HEK293 (cell line): ENCODE data around the gene CPA5.

Experiments
- CTCF ChIA-PET: fragments of 350-600 bp; formaldehyde crosslinking; extraction: SDS; loops from one replicate; lab custom pipeline; 2021; ENCODE audit warnings: antibody characterized with exemption; lab: Yijun Ruan, JAX
- POLR2A ChIA-PET: fragments of 300-600 bp; formaldehyde crosslinking; extraction: SDS; loops from one replicate; lab custom pipeline; 2020; ENCODE audit warnings: antibody characterized with exemption, inconsistent platforms; lab: Yijun Ruan, JAX
- H3K27ac ChIP-seq: fragments of 200-500 bp; sonication (Bioruptor generic); 2 replicates; pipeline ENCODE4 v1.5.1; 2014; ENCODE audit warnings: low read depth, low read length, control low read depth, inconsistent platforms; ENCODE audit errors: extremely low read depth
- H3K36me3 ChIP-seq, 2 experiments: fragments of 200-500 bp in 1 of 2; sonication (Bioruptor generic) in 1 of 2; 1 replicate in 1 of 2; 2 replicates in 1 of 2; pipeline ENCODE4 v1.5.1; 2014 to 2017; ENCODE audit warnings: inconsistent platforms in 2 of 2, low read length in 2 of 2; ENCODE audit not compliant: control insufficient read depth in 2 of 2, insufficient read depth in 1 of 2
- H3K4me1 ChIP-seq: fragments of 200-500 bp; sonication (Bioruptor generic); 2 replicates; pipeline ENCODE4 v1.5.1; 2014; ENCODE audit warnings: mild to moderate bottlenecking, low read length, inconsistent platforms; ENCODE audit not compliant: control insufficient read depth, insufficient read depth
- H3K4me3 ChIP-seq: 2 replicates; pipeline ENCODE4 v1.5.1; 2011; ENCODE audit warnings: low read depth, mild to moderate bottlenecking, control low read depth, low read length, moderate library complexity
- H3K9me3 ChIP-seq: fragments of 200-500 bp; sonication (Bioruptor generic); 2 replicates; pipeline ENCODE4 v1.5.1; 2014; ENCODE audit warnings: low read depth, low read length, inconsistent platforms; ENCODE audit not compliant: control insufficient read depth, insufficient read depth
- GLIS2 ChIP-seq: fragments of 450-650 bp; formaldehyde crosslinking; IDR thresholded peaks from 2 replicates; pipeline ENCODE4 v1.5.1; 2016; ENCODE audit warnings: missing biosample characterization, missing genetic modification characterization
- KLF7 ChIP-seq: fragments of 450-650 bp; formaldehyde crosslinking; IDR thresholded peaks from 2 replicates; pipeline ENCODE4 v1.5.1; 2016; ENCODE audit warnings: missing biosample characterization, missing genetic modification characterization, borderline replicate concordance
- PRDM6 ChIP-seq: fragments of 450-650 bp; formaldehyde crosslinking; IDR thresholded peaks from 2 replicates; pipeline ENCODE4 v1.5.1; 2017; ENCODE audit warnings: missing biosample characterization, missing genetic modification characterization
- ZBTB10 ChIP-seq: fragments of 450-650 bp; formaldehyde crosslinking; IDR thresholded peaks from 2 replicates; pipeline ENCODE4 v1.5.1; 2016; ENCODE audit warnings: missing biosample characterization, missing genetic modification characterization
- ZBTB11 ChIP-seq: fragments of 450-650 bp; formaldehyde crosslinking; conservative IDR thresholded peaks from 2 replicates; pipeline ENCODE4 v1.5.1; 2016; ENCODE audit warnings: low read depth, missing biosample characterization, missing genetic modification characterization
- ZBTB8A ChIP-seq: fragments of 450-650 bp; formaldehyde crosslinking; IDR thresholded peaks from 2 replicates; pipeline ENCODE4 v1.5.1; 2016; ENCODE audit warnings: missing biosample characterization, missing genetic modification characterization
- ZFP69B ChIP-seq: fragments of 450-650 bp; formaldehyde crosslinking; IDR thresholded peaks from 2 replicates; pipeline ENCODE4 v1.5.1; 2016; ENCODE audit warnings: missing biosample characterization, missing genetic modification characterization
- ZNF112 ChIP-seq: fragments of 450-650 bp; formaldehyde crosslinking; IDR thresholded peaks from 2 replicates; pipeline ENCODE4 v1.5.0; 2017; ENCODE audit warnings: missing biosample characterization, missing genetic modification characterization
- ZNF146 ChIP-seq: fragments of 450-650 bp; formaldehyde crosslinking; IDR thresholded peaks from 2 replicates; pipeline ENCODE4 v1.5.1; 2016; ENCODE audit warnings: missing biosample characterization, missing genetic modification characterization
- ZNF16 ChIP-seq: fragments of 450-650 bp; formaldehyde crosslinking; IDR thresholded peaks from 2 replicates; pipeline ENCODE4 v1.5.1; 2016; ENCODE audit warnings: low read depth, missing biosample characterization, missing genetic modification characterization
- ZNF624 ChIP-seq: fragments of 450-650 bp; formaldehyde crosslinking; IDR thresholded peaks from 2 replicates; pipeline ENCODE4 v1.5.1; 2017; ENCODE audit warnings: missing biosample characterization, missing genetic modification characterization
- ZNF830 ChIP-seq: fragments of 450-650 bp; IDR thresholded peaks from 2 replicates; pipeline ENCODE4 v1.5.0; 2018; ENCODE audit warnings: missing biosample characterization, missing genetic modification characterization, low read depth, mild to moderate bottlenecking, moderate library complexity
- ZNF843 ChIP-seq: fragments of 450-650 bp; formaldehyde crosslinking; IDR thresholded peaks from 2 replicates; pipeline ENCODE4 v1.5.1; 2016; ENCODE audit warnings: missing biosample characterization, missing genetic modification characterization
- ZSCAN30 ChIP-seq: fragments of 450-650 bp; IDR thresholded peaks from 2 replicates; pipeline ENCODE4 v1.5.1; 2018; ENCODE audit warnings: missing biosample characterization, mild to moderate bottlenecking, missing genetic modification characterization, moderate library complexity
- TF ChIP-seq, protein P1 (sequence below): fragments of 450-650 bp; formaldehyde crosslinking; IDR thresholded peaks from 2 replicates; pipeline ENCODE4 v1.5.1; 2016; ENCODE audit warnings: missing biosample characterization, missing genetic modification characterization, low read depth

Gene CPA5

DNA sequence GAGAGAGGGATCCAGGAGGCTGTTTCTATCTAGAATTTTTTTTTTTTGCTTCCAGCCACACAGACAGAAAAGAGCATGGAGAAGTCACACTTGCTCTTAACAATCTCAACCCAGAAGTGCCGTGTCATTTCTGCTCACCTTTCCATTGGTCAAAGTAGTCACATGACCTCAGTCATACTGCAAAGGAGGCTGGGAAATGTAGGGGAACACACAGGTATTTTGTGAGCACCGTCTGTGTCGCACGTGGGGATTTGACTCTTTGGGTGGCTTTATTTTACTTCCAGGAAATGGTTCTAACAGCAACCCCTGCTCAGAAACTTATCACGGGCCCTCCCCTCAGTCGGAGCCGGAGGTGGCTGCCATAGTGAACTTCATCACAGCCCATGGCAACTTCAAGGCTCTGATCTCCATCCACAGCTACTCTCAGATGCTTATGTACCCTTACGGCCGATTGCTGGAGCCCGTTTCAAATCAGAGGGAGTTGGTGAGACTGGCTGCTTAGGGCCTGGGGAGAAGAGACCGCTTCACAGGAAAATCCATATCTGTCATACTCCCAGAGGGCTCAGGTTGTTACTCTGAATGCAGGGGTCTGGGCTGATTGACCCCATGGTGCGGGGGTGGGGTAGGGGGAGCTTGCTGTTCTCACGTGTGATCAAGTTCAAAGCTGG is 22.6 kb downstream of the CPA5 start:
- TF ChIP-seq KLF7 (tag by site-specific recombination) (no peak), ZBTB11 (tag by site-specific recombination) (no peak), ZNF146 (tag by site-specific recombination) (no peak), PRDM6 (no peak), ZFP69B (tag by site-specific recombination) (no peak), GLIS2 (tag by site-specific recombination) (no peak), ZBTB8A (tag by site-specific recombination) (no peak), ZNF112 (no peak), ZNF16 (tag by site-specific recombination) (no peak), ZBTB10 (tag by site-specific recombination) (no peak), ZNF843 (tag by site-specific recombination) (no peak), ZNF624 (tag by site-specific recombination) (no peak), ZSCAN30 (tag by site-specific recombination) (no peak)
- no peak overlapping the region for H3K4me3 ChIP-seq
- no peaks in the 10 kb centered on the region for H3K9me3 ChIP-seq
- H3K27ac ChIP-seq = no peak overlapping the region
- POLR2A ChIA-PET = no interaction called here
- H3K36me3 ChIP-seq = no peaks in the 10 kb centered on the region
- H3K4me1 ChIP-seq = peaks cover 14% of the 10 kb centered on the region
- CTCF ChIA-PET = interaction anchor here (0.9 kb wide), 1 partner anchor 239 kb away, joined by 3 read pairs; no protein-coding TSS in a partner anchor

DNA sequence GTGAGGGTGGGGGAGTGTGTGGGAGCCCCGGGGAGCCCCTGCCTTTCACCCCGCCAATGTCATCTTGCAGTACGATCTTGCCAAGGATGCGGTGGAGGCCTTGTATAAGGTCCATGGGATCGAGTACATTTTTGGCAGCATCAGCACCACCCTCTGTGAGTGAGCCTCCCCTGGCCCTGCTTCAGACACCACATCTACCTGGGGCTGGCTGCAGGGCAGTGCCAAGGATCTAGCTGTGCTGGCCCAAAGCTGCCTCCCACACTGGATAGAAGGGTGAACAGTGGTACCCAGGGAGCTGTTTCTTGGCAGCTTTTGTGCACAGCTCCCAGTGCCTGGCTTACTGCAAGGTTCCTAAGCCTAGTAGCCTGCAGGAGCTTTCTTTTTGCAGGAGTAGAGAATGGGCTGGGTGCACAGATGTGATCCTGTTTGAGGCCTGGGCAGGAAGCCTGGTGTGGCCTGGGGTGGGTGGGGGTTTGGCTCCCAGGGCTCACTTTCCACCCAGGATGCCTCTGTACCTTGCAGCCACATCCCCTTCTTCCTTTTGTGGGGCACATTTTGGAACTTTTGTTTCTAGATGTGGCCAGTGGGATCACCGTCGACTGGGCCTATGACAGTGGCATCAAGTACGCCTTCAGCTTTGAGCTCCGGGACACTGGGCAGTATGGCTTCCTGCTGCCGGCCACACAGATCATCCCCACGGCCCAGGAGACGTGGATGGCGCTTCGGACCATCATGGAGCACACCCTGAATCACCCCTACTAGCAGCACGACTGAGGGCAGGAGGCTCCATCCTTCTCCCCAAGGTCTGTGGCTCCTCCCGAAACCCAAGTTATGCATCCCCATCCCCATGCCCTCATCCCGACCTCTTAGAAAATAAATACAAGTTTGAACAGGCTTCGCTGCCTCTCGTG is 23.5 kb downstream of the CPA5 start:
- POLR2A ChIA-PET = no interaction called here
- TF ChIP-seq, protein P1, sequence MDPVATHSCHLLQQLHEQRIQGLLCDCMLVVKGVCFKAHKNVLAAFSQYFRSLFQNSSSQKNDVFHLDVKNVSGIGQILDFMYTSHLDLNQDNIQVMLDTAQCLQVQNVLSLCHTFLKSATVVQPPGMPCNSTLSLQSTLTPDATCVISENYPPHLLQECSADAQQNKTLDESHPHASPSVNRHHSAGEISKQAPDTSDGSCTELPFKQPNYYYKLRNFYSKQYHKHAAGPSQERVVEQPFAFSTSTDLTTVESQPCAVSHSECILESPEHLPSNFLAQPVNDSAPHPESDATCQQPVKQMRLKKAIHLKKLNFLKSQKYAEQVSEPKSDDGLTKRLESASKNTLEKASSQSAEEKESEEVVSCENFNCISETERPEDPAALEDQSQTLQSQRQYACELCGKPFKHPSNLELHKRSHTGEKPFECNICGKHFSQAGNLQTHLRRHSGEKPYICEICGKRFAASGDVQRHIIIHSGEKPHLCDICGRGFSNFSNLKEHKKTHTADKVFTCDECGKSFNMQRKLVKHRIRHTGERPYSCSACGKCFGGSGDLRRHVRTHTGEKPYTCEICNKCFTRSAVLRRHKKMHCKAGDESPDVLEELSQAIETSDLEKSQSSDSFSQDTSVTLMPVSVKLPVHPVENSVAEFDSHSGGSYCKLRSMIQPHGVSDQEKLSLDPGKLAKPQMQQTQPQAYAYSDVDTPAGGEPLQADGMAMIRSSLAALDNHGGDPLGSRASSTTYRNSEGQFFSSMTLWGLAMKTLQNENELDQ (tag by site-specific recombination) = no peak
- TF ChIP-seq ZNF830 (tag by site-specific recombination) = no peak
- H3K36me3 ChIP-seq = no peaks in the 10 kb centered on the region
- no peak overlapping the region for H3K4me3 ChIP-seq
- CTCF ChIA-PET = interaction anchor here (0.9 kb wide), 1 partner anchor 240 kb away, joined by 3 read pairs; no protein-coding TSS in a partner anchor
- H3K9me3 ChIP-seq = no peaks in the 10 kb centered on the region
- H3K27ac ChIP-seq = no peak overlapping the region
- H3K4me1 ChIP-seq = peaks cover 21% of the 10 kb centered on the region
